ENCODE measurements around the gene GABPB1. TPM values are rescaled to one million over a fixed set of nuclear protein-coding genes. Genes with fewer than 3 reads are reported as not detected.

The GABPB1 gene
- total RNA-seq, 1 experiment from 2014 or later: 39.7 TPM

- intact Hi-C loops (cut with micrococcal nuclease): no loop called here
- Histone ChIP-seq H3F3A (ENCODE audit: low read length, unreplicated experiment) (no peaks in the 10 kb centered on the region), H4K20me1 (ENCODE audit: low read length) (no peaks in the 10 kb centered on the region), H3K27ac (ENCODE audit: low read length) (no peak overlapping the region), H3K9ac (ENCODE audit: low read length) (no peak overlapping the region), H2AFZ (ENCODE audit: low read length) (no peak overlapping the region), H3K27me3 (ENCODE audit: low read length) (no peaks in the 10 kb centered on the region), H3K79me2 (ENCODE audit: low read length) (peaks cover 7% of the 10 kb centered on the region; the same call in 1 of the 2 replicates), H3K9me2 (replicated peaks; ENCODE audit: low read length) (no peaks in the 10 kb centered on the region), H3K4me3 (ENCODE audit: low read length) (no peak overlapping the region), H3K9me3 (ENCODE audit: low read length) (no peaks in the 10 kb centered on the region), H3K4me2 (ENCODE audit: low read length) (no peak overlapping the region), H3K4me1 (ENCODE audit: insufficient read depth, low read length) (no peaks in the 10 kb centered on the region), H3K36me3 (ENCODE audit: low read depth, low read length) (no peaks in the 10 kb centered on the region)
- ChIA-PET CTCF (no interaction called here), POLR2A (ENCODE audit: unreplicated experiment) (interaction anchor here (0.6 kb wide), 1 partner anchor 1995 kb away, joined by 4 read pairs; no protein-coding TSS in a partner anchor)
- DNase-seq: no peak
- no peak for ATAC-seq
- TF ChIP-seq EZH2 (IDR thresholded peaks at IDR 0.05; ENCODE audit: low read length, unreplicated experiment): no peak
- no peak for TF ChIP-seq CTCF (conservative IDR thresholded peaks at IDR 0.05; ENCODE audit: low read depth, low read length)
- TF ChIP-seq EZH2phosphoT487 (IDR thresholded peaks at IDR 0.05; ENCODE audit: borderline replicate concordance, low read length): no peak
- BruUV-seq (replicated peaks): no TSS peak
Observed at GRCh38 chr15:50330921-50331320, 24.1 kb downstream of the GABPB1 start.

DNA sequence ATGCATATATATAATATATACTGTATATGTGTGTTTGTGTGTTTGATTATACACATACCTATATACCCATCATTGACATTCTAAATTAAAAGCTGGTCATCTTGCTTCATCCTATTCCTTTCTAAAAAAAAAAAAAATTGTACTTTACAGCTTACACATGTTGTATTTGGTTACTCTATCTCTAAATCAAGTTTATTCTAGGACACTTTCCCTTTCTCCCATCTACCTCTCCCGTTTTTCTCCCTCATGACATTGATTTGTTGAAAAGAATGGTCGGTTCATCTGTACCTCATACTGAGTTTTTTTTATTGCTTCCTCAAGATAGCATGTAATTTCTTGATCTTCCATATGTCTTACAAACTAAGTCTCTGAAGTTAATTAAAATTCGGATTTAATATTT, 26.9 kb downstream of the GABPB1 start:
- no peaks in the 10 kb centered on the region for H3K9me2 ChIP-seq (replicated peaks; ENCODE audit: low read length)
- H3K36me3 ChIP-seq (ENCODE audit: low read depth, low read length): no peaks in the 10 kb centered on the region
- H2AFZ ChIP-seq (ENCODE audit: low read length): no peak overlapping the region
- no peaks in the 10 kb centered on the region for H3K27me3 ChIP-seq (ENCODE audit: low read length)
- intact Hi-C loops (cut with micrococcal nuclease): no loop called here
- no peaks in the 10 kb centered on the region for H3F3A ChIP-seq (ENCODE audit: low read length, unreplicated experiment)
- peaks cover 7% of the 10 kb centered on the region; the same call in 1 of the 2 replicates for H3K79me2 ChIP-seq (ENCODE audit: low read length)
- no peak overlapping the region for H3K9ac ChIP-seq (ENCODE audit: low read length)
- no TSS peak for BruUV-seq (replicated peaks)
- H3K4me2 ChIP-seq (ENCODE audit: low read length): no peak overlapping the region
- POLR2A ChIA-PET (ENCODE audit: unreplicated experiment): no interaction called here
- ATAC-seq: no peak
- no peaks in the 10 kb centered on the region for H3K4me1 ChIP-seq (ENCODE audit: insufficient read depth, low read length)
- H3K9me3 ChIP-seq (ENCODE audit: low read length): no peaks in the 10 kb centered on the region
- DNase-seq: no peak
- no peak overlapping the region for H3K27ac ChIP-seq (ENCODE audit: low read length)
- no peaks in the 10 kb centered on the region for H4K20me1 ChIP-seq (ENCODE audit: low read length)
- CTCF ChIA-PET: no interaction called here
- H3K4me3 ChIP-seq (ENCODE audit: low read length): no peak overlapping the region
- TF ChIP-seq CTCF (conservative IDR thresholded peaks at IDR 0.05; ENCODE audit: low read depth, low read length) (no peak), EZH2phosphoT487 (IDR thresholded peaks at IDR 0.05; ENCODE audit: borderline replicate concordance, low read length) (no peak), EZH2 (IDR thresholded peaks at IDR 0.05; ENCODE audit: low read length, unreplicated experiment) (no peak)

- no peak for DNase-seq
- H3K27me3 ChIP-seq (ENCODE audit: low read length): no peaks in the 10 kb centered on the region
- TF ChIP-seq CTCF (conservative IDR thresholded peaks at IDR 0.05; ENCODE audit: low read depth, low read length) (no peak), EZH2phosphoT487 (IDR thresholded peaks at IDR 0.05; ENCODE audit: borderline replicate concordance, low read length) (no peak), EZH2 (IDR thresholded peaks at IDR 0.05; ENCODE audit: low read length, unreplicated experiment) (no peak)
- CTCF ChIA-PET: no interaction called here
- no peaks in the 10 kb centered on the region for H3K9me3 ChIP-seq (ENCODE audit: low read length)
- H3K27ac ChIP-seq (ENCODE audit: low read length): no peak overlapping the region
- no peaks in the 10 kb centered on the region for H4K20me1 ChIP-seq (ENCODE audit: low read length)
- no peak overlapping the region for H3K4me3 ChIP-seq (ENCODE audit: low read length)
- no peaks in the 10 kb centered on the region for H3F3A ChIP-seq (ENCODE audit: low read length, unreplicated experiment)
- no peak overlapping the region for H2AFZ ChIP-seq (ENCODE audit: low read length)
- BruUV-seq (replicated peaks): no TSS peak
- intact Hi-C loops (cut with micrococcal nuclease): no loop called here
- H3K9ac ChIP-seq (ENCODE audit: low read length): no peak overlapping the region
- ATAC-seq: no peak
- POLR2A ChIA-PET (ENCODE audit: unreplicated experiment): no interaction called here
- 0 out of 2 replicates have a peak, but pooled peaks cover 8% of the 10 kb centered on the region for H3K79me2 ChIP-seq (ENCODE audit: low read length)
- H3K36me3 ChIP-seq (ENCODE audit: low read depth, low read length): no peaks in the 10 kb centered on the region
- no peaks in the 10 kb centered on the region for H3K4me1 ChIP-seq (ENCODE audit: insufficient read depth, low read length)
- H3K9me2 ChIP-seq (replicated peaks; ENCODE audit: low read length): no peaks in the 10 kb centered on the region
- H3K4me2 ChIP-seq (ENCODE audit: low read length): no peak overlapping the region
Observed at GRCh38 chr15:50321680-50322210, 33.3 kb downstream of the GABPB1 start.

All from PC-3 (cell line).